NCI-H2196 treated with DMSO at 0.1 percent for 48 hours (cell line): ENCODE measurements around the gene SLC25A25.

ENCODE experiments used
- DNase-seq: peaks from one replicate; lab custom pipeline; 2025; ENCODE audit not compliant: unreplicated experiment; lab: John Stamatoyannopoulos, UW

The SLC25A25 gene

DNA sequence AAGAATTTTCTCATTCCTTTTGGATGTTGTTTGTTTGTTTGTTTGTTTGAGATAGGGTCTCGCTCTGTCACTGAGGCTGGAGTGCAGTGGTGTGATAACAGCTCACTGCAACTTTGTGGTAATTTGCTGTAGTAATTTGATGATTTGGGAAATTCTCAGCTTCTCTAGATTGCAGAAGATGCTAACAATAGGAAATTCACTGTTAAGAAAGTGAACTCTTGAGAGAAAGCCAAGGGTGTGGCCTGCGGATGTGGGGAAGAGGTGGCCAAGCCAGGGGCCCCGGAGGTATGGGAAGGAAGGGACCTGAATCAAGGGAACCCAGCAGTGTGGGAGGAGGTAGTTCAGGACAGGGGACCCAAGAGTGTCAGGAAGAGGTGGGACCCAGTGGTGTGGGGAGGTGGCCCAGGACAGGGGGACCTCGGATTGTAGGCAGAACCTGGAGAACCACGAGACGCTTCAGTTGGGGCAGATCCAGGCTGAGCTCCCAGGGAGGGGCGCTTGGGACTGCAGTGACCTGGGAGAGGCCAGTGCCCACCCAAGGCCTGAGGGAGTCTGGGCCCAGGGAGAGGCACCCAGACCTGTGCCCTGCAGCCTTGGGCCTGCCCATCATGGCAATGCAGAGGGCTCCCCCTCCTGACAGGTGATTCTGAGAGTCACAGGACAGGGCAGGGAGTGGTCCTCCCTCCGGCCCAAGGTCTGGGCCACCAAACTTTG is 75.7 kb downstream of the SLC25A25 start:
- DNase-seq: no peak

DNA sequence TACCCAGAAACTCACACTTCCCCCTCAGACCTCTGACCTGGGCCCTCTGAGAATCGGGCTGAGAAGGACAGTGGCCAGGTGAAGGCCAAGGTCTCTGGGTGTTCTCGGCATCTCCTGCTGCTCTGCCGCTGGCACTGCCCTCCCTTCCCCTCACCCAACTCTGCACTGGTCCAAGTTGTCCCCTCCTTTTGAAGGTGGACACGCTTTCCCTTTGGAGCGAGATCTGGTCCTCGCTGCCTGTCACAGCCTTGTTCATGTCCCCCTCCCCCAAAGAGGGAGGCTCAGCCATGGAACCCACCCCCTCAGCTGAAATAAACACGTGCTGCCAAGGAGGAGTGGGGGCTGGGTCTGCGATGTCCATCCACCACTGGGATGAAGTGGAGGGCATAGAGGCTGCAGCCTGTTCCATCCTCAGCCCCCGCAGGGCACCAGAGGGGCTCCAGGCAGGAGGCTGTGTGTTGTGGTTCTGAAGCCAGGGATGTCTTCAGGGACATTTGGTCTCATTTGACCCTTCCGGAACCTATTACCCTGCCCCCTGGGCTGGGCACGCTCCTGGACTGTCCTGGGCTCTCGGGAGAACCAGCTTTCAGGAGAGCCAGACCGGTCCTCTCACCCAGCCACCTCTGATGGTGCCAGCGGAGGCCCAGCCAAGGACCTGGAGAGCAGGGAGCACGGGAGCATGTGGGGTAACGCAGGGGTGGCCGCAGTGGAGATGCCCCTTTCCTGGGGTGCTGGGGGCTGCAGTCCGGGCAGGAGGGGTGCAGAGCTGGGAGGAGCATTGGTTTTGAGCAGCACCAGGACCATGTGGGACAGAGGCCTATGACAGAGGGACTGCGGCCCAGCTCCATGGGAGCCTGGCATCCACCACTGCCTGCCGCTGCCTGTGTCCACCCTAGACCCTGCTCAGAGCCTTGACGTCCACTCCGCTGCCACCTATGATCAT is 76.5 kb downstream of the SLC25A25 start:
- no peak for DNase-seq

DNA sequence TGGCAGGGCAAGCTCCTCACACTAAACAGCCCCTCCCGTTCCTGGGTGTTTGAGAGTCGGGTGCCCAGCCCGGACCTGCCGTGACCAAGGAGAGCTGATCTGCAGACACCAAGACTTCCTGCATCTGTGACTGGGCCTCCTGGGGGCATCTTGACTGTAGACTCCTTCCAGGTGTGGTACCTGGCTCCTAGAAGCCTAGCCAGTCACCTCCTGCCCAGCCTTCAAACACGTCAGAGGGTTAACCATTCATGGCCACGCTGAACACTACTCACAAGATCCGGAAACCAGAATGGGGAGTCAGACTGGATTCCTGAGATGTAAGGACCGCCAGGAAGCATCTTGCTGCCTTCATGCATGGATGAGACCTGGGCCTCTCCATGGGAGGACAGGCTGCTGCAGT is 77.5 kb downstream of the SLC25A25 start:
- DNase-seq: no peak

DNA sequence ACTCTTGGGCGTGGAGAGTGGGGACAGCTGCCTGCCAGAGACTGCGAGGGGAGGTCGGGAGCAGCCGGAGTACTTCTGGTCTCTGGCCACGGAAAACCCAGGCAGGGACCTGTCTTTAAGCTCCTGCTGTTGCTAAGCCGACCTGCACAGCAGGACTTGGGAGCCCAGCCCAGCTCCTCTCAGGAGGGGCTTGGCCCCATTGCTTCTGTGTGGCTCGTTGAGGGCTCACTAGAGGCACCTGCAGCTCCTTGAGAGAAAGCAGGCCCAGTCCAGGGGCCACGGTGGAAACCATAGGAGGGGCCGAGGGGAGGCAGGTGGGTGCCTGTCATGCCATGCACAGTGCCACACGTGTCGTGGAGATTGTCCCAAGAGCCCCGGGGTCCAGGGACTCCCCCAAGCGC is 77.9 kb downstream of the SLC25A25 start:
- DNase-seq: no peak

DNA sequence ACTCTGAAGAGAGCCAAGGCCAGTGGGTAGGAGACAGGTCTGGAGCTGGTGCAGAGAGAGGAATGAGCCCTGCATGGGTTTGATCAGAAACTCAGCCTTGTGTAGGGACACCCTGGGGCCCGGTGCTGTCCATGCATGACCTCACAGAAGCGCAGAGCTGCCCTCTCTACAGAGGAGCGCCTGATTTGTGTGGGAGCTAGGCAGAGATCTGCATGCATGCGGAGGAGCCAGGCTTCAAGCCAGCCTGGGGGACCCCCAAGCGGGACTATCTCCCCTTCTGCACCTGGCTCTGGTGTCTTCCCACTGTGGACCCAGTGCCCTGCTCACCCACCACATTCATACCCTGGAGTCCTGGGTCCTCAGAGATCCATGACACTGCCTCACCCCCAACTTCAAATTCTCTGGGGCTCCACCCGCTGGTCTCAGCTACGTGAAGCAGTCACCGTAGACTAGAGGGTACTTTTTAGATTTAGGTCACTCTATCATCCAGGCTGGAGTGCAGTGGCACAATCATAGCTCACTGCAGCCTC is 78.6 kb downstream of the SLC25A25 start:
- no peak for DNase-seq

DNA sequence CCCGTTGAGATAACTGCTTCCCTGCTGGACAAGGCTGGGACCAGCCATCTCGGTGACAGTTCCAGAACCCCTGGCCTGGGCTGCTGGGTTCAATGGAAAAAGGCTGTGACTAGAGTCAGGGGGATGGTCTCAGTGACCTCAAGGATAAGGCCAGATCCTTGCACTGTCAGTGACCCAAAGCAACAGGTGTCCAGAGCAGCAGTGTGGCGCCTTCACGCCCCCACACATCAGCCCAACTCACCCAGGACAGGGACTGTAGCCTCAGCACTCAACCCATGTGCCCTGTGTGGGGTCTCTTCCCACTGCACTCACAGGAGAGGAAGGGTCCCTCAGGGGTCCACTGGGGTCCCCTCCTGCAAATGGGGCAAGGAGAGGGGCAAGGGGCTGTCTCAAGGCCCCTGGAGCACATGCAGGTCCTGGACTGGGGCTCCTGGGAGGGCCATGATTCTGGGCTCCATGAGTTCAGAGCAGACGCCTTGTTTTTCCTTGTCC is 80.5 kb downstream of the SLC25A25 start:
- DNase-seq: no peak

DNA sequence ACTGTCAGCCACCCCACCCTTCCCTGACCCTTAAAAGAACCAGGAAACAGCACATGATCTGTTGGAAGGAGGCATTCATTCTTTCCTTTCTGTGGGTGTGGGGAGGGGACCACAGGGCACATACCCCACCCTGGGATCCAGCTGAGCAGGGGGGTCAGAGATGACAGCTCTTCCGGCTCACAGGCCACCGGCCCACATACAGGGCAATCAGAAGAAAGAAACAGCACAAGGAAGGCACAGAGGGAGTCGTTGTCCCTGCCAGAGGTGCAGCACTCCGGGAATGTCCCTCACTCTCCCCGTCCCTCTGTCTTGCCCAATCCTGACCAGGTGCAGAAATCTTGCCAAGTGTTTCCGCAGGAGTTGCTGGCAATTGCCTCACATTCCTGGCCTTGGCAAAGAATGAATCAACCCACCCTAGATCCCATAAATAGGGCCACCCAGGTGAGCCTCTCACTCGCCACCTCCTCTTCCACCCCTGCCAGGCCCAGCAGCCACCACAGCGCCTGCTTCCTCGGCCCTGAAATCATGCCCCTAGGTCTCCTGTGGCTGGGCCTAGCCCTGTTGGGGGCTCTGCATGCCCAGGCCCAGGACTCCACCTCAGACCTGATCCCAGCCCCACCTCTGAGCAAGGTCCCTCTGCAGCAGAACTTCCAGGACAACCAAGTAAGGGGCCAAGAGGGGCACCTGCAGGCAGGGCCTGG is 81.1 kb downstream of the SLC25A25 start, which contains the start of gene LCN2:
Gene LCN2 (plus strand): TSS at position 453 of the 701 bp plus-strand sequence. CDS start 73 bp downstream, at position 526.
- no peak for DNase-seq

DNA sequence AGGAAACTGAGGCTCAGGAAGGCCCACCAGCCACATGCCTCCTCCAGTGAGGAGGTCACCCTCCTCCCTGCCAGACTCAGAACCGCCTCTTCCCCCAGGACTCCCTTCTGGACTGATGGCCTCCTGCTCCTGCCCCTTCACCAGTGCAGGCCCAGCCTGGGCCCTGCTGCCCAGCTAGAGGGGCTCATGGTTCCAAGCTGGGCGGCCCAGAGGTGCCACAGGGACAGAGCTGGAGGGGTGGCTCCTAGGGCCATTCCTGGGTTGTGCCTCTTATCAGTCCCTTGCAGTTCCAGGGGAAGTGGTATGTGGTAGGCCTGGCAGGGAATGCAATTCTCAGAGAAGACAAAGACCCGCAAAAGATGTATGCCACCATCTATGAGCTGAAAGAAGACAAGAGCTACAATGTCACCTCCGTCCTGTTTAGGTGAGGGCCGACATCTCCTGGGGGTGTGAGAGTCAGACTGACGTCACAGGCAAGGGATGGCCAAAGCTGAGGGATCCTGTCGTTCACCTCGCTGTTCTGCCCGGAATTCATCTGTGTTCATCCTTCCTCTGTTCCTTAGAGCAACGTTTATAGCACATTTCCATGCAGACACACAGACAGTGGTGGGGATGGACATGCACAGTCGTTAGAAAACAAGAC is 82.0 kb downstream of the SLC25A25 start:
- no peak for DNase-seq

DNA sequence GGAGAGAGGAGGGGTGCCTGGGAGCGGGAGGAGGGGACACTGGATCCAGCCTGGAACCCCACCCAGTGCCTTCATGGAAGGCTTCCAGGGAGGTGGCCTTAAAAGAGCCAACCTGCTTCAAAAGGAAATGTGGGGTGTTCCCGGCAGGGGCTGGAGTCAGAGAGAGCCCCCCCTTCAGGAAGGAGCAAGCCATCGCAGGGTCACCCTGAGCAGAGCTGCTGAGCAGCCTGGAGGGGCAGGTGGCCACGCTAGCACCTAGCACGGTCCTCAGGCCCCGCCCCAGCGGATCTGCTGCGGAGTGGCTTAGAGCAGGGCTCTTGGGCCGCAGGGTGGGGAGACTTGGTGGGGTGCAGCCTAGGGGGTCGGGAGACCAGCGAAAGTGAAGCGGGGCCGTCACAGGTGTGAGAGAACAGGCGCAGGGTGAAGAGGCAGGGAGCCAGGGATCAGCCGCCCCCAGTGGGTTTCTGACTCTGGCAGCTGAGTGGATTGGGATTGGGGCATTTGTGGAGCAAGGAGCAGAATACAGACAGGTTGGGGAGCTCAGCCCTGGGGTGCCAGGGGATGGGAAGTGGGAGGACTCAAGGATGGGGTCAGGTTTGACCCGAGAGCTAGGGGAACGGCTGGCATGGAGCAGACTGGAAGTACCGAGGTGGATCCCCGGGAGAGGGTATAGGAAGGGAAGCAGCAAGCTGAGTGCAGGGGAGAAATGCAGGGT is 82.7 kb downstream of the SLC25A25 start:
- no peak for DNase-seq

DNA sequence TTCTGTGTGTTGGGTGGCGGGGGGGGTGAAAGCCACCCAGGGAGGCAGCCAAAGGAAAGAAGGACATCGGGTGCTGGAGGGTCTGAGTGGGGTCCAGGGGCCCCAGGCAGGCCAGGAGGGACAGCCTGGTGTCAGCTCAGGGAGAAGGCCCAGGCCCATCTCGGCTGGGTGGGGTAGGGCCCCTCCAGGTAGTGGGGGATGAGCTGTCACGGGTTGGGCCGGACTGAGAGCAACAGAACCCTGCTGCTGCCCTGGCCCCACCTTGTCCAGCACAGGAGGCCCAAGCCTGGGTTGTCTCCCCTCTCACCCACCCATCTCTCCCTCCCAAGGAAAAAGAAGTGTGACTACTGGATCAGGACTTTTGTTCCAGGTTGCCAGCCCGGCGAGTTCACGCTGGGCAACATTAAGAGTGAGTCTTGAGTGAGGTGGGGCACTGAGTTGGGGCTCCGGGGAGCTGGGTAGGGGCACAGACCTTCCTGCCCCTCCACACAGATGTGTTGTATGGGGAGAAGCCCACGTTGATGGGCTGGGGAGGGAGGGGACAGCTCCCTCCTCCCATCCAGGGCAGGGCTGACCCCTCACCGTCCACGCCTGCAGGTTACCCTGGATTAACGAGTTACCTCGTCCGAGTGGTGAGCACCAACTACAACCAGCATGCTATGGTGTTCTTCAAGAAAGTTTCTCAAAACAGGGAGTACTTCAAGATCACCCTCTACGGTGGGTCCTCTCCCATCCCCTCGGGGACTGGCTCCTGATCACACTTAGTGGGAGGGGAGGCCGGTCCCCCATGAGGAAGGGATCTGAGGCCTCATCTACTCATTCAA is 83.5 kb downstream of the SLC25A25 start:
- no peak for DNase-seq

DNA sequence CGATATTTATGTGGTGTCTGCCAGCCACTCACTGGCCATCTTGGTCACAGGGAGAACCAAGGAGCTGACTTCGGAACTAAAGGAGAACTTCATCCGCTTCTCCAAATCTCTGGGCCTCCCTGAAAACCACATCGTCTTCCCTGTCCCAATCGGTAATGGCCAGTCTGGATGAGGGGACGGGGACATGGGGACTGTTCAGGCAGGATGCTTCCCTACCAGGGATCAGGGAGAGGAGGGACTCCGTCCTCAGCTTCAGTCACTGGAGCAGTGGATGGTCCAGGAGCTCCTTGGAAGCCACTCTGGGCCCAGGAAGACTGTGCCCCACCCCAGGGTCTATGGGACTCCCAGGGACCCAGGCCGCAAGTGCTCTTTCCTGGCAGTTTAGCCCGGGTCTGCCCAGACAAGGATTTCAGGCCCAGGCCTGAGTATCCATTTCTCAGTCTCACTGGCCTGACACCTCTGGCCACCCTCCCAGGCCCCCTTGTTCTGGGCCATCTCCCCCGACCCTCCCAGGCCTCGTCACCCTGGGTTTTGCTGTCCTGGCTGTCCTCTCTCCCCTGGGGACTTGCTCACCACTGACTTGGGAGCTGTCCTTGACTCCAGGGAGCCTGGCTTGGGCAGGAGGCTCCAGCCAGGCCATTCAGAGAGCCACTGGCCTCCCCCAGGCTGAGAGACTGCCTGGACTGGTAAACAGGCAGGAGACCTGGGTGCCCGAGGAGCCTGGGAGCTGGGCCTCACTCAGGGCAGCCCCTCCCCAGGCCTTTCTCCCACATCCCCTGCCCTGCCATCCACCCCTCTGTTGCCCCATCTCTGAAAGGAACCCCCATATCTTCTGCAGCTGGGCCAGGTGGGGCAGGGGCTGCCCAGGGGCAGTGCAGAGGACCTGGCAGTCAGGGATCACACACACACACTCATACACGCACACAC is 84.4 kb downstream of the SLC25A25 start:
- DNase-seq: no peak

DNA sequence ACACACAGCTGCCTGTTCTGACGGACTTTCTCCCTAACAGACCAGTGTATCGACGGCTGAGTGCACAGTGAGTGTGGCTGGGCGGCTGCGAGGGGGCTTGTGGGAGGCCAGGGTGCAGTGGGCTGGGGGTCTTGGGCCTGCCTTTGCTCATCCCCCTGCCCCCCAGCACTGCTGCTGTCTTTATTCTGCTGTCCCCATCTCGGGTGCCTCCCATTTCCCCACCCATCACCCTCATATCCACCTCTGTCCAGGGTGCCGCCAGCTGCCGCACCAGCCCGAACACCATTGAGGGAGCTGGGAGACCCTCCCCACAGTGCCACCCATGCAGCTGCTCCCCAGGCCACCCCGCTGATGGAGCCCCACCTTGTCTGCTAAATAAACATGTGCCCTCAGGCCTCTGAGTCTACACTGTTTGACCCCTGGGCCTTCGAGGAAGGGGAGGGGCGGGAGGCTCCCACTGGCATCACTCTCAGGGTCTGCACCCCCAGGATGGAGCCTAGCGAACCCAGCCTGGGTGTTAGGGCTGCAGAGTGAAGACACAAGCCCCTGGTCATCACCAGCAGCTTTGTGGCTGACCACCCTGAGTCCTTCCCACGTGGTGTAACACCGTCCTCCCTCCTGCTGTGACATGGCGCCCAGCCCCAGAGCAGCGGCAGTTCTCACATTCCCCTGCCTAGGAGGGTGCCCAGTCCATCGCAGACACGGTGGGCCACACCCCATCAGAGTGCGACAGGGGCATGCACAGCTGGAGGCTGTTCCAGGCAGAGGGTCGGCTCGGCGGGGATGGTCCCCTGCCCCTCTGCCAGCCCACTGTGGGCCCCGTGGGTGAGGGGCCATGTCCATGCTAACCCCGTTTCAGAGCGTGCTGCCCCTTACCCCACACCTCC is 85.3 kb downstream of the SLC25A25 start:
- no peak for DNase-seq

DNA sequence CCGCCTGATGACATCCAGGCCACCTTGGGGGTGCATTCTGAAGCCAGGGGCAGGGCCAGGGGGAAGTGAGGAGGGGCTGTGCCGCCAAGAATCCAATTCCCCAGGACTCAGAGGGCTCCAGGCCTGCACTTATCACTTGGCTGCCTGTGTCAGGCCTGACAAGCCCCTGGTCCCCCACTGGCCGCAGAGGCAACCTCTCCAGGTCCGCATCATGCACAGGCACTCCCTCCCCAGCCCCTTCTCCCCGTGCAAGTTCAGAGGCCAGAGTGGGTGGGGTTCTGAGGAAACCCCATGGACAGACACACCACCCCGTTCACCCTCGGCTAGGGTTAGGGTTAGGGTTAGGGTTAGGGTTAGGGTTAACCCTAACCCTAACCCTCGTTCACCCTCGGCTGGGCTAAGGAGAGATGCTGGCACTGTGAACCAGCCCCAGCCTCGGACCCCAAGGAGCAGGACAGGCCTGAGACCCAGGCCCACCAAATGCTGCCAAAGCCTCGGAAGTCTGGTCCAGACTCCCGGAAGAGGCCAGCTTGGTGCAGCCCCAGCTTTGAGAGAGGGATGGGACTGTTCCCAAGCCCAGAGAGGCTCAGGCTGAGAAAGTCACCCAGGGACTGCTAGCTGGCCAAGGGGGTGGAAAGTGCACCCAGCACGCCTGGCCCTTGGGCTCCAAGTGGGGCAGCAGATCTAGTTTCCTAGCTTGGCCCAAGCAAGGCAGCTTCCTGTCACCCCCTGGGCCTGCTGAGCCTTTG is 86.1 kb downstream of the SLC25A25 start:
- no peak for DNase-seq

DNA sequence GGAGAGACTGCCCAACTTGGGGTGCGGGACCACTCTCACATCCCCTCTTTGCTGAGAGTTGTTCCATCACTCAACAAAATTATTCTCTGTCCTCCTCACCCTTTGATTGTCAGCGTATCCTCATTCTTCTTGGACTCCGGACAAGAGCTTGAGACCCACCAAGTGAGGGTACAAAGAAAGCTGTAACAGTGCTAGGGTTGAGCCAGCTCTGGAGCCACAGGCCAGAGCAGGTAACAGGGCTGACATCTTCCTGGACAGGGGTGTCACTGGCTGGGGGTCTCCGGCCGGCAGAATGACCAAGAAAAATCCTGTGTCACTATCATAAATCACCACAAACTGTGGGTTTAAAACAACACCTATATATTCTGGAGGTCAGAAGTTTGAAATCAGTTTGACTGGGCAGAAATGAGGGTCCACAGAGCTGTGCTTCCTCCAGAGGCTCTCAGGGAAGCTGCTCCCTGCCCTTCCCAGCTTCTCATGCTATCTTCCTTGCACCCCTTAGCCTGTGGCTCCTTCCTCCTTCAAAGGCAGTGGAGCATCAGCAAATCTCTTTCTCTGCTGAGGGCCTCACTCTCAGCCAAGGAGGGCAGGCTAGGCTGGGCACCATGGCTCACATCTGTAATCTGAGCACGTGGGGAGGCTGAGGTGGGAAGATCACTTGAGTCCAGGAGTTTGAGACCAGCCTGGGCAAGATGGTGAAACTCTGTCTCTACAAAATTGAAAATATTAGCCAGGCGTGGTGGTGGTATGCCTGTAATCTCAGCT is 87.9 kb downstream of the SLC25A25 start:
- no peak for DNase-seq
